ENCODE data around the gene ARHGAP6. TPM values are rescaled to one million over a fixed set of nuclear protein-coding genes. Genes with fewer than 3 reads are reported as not detected.
"Not testable (repeated sequence)": the region's sequence is repeated elsewhere in the genome, so short reads cannot be mapped to it uniquely, and the experiment has no call there.

Gene ARHGAP6
- total RNA-seq, 4 donors from 2014 or later, result 2.7 to 9.1 (median 4.3) TPM

- no peak overlapping the region for H3K4me3 ChIP-seq (ENCODE audit: low read depth, poor library complexity, severe bottlenecking)
- intact Hi-C loops (cut with DNase I; ENCODE audit: low total_unique reads), result no loop called here
- TF ChIP-seq POLR2A (IDR thresholded peaks at IDR 0.05), result no peak
- no peak for TF ChIP-seq CTCF (IDR thresholded peaks at IDR 0.05)
Measured at GRCh38 chrX:11579636-11580600, 85.8 kb downstream of the ARHGAP6 start.

GRCh38 chrX:11578301-11578700 is 87.4 kb downstream of the ARHGAP6 start:
- H3K4me3 ChIP-seq (ENCODE audit: low read depth, poor library complexity, severe bottlenecking); intact Hi-C loops (cut with DNase I; ENCODE audit: low total_unique reads); DNase-seq (ENCODE audit: low spot score in 2 of 2): not testable (repeated sequence)
- 77 to 92% methylated on average over 1 of the region's 1 CpG for WGBS, 2 donors

More at GRCh38 chrX:11579636-11580600, 85.8 kb downstream of the ARHGAP6 start:
- 30 to 40% methylated on average over 7 of the region's 7 CpGs for WGBS, 2 donors
- DNase-seq (ENCODE audit: low spot score in 2 of 2), result no peak

DNA sequence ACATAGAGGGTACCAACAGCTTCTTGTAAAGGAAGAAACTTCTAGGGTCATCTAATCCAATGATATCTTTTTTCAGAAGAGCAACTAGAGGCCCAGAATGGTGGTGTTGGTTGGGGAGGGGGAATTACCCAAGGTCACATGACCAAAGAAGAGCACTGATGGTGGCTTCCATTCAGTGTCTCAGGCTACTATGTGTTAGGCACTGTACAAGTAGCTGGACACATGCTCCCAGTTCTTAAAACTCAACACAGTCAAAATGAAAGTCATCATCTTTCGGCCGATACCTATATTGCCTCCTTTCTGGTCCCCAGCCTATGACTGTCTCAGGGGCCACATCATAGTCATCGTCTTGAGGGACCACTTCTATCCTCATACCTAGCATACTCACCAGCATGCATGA is 88.1 kb downstream of the ARHGAP6 start:
- H3K4me3 ChIP-seq (ENCODE audit: low read depth, poor library complexity, severe bottlenecking), result no peak overlapping the region
- TF ChIP-seq POLR2A (IDR thresholded peaks at IDR 0.05) (no peak), CTCF (IDR thresholded peaks at IDR 0.05) (no peak)
- intact Hi-C loops (cut with DNase I; ENCODE audit: low total_unique reads), result no loop called here
- no peak for DNase-seq (ENCODE audit: low spot score in 2 of 2)
- WGBS, 2 donors, result 98 to 100% methylated on average over 3 of the region's 3 CpGs

DNA sequence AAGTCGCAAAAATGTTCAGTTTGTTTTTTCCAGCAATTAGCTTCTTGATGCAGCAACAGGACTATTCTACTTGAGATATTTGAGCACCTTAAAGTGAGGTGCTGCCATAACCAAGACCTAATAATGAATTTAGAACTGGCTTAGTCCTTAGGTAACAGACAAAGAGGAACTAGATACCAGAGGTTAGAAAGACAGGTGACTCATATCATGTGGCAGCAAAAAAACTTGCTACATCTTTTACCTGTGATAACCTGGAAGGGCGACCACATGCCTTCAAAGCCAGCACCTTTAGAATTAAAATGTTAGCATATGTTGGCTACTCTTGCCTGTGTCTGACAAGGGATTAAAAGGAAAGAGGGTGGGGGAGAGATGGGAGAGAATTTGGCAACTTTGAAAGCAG is 90.4 kb downstream of the ARHGAP6 start:
- WGBS, 2 donors, result 74 to 91% methylated on average over 2 of the region's 2 CpGs
- H3K4me3 ChIP-seq (ENCODE audit: low read depth, poor library complexity, severe bottlenecking), result no peak overlapping the region
- intact Hi-C loops (cut with DNase I; ENCODE audit: low total_unique reads), result no loop called here
- DNase-seq (ENCODE audit: low spot score in 2 of 2), result no peak
- no peak for TF ChIP-seq POLR2A (IDR thresholded peaks at IDR 0.05)
- TF ChIP-seq CTCF (IDR thresholded peaks at IDR 0.05), result no peak

DNA sequence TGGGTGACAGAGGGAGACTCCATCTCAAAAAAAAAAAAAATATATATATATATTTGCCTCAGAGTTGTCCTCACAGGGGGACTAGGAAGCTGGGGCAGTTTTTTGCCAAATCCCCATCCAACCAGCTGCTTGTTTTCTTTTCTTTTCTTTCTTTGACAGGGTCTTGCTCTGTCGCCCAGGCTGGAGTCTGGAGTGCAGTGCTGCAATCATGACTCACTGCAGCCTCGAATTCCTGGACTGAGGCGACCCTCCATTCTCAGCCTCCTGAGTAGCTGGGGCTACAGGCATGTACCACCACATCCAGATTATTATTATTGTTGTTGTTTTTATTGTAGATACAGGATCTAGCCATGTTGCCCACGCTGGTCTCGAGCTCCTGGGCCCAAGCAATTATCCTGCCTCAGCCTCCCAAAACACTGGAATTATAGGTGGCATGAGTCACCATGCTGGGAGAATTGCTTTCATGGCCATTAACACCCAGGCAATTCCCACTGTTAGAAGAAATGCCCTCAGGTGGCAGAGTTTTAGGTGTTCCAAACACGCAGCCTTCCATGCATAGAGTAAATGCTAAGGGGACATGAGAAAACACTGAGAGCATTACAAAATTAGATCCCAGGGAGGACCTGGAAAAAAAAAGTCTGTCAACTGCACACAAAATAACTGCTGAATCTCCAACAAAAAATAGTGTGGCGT is 98.0 kb downstream of the ARHGAP6 start:
- no peak for DNase-seq (ENCODE audit: low spot score in 2 of 2)
- intact Hi-C loops (cut with DNase I; ENCODE audit: low total_unique reads), result no loop called here
- WGBS, 2 donors, result 74 to 86% methylated on average over 7 of the region's 7 CpGs
- H3K4me3 ChIP-seq (ENCODE audit: low read depth, poor library complexity, severe bottlenecking), result no peak overlapping the region
- TF ChIP-seq POLR2A (IDR thresholded peaks at IDR 0.05), result no peak
- no peak for TF ChIP-seq CTCF (IDR thresholded peaks at IDR 0.05)

DNA sequence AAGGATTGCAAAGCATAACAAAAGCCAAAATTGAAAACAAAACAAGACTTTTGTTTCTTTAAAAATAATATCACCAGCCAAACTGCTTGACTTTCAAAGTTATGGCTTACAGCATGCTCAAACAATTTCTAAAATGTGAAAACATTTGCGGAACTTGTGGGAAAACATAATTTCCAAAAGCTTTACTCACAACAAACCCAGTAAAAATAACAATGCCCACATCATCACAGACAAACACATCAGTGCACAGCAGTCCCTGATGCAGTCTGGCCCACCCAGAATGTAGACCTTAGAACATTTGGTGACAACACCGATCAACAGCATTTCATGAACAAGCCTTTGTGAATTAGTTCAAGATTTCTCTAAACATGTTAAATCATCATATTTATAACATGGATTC is 98.9 kb downstream of the ARHGAP6 start:
- no peak overlapping the region for H3K4me3 ChIP-seq (ENCODE audit: low read depth, poor library complexity, severe bottlenecking)
- 71 to 75% methylated on average over 2 of the region's 2 CpGs for WGBS, 2 donors
- DNase-seq (ENCODE audit: low spot score in 2 of 2), result no peak
- intact Hi-C loops (cut with DNase I; ENCODE audit: low total_unique reads), result no loop called here
- TF ChIP-seq POLR2A (IDR thresholded peaks at IDR 0.05) (no peak), CTCF (IDR thresholded peaks at IDR 0.05) (no peak)

All from lower leg skin (tissue), 4 donors.